Smooth muscle cell (in vitro differentiated cells): ENCODE data around the gene SH3RF3. TPM values are rescaled to one million over a fixed set of nuclear protein-coding genes. Genes with fewer than 3 reads are reported as not detected.
"Not testable (repeated sequence)": the region's sequence is repeated elsewhere in the genome, so short reads cannot be mapped to it uniquely, and the experiment has no call there.

Source experiments
- DNase-seq: peaks from one replicate; lab custom pipeline; 2025; ENCODE audit not compliant: unreplicated experiment; lab: John Stamatoyannopoulos, UW
- H2AFZ ChIP-seq: fragments of 200-600 bp; sonication (generic); 2 replicates; pipeline ENCODE4 v1.6.0; 2016; ENCODE audit warnings: antibody characterized with exemption, low read depth, mild to moderate bottlenecking
- H3F3A ChIP-seq: fragments of 200-600 bp; sonication (generic); 2 replicates; pipeline ENCODE4 v1.6.0; 2017; ENCODE audit warnings: antibody characterized with exemption, low read depth
- H3K27ac ChIP-seq: fragments of 200-600 bp; sonication (generic); 2 replicates; pipeline ENCODE4 v1.5.1; 2016; ENCODE audit warnings: low read depth, mild to moderate bottlenecking
- H3K27me3 ChIP-seq: fragments of 200-600 bp; sonication (generic); 2 replicates; pipeline ENCODE4 v1.6.1; 2016; ENCODE audit warnings: low read depth, mild to moderate bottlenecking
- H3K36me3 ChIP-seq: fragments of 200-600 bp; sonication (generic); 2 replicates; pipeline ENCODE4 v1.5.1; 2016; ENCODE audit warnings: low read depth
- H3K4me1 ChIP-seq: fragments of 200-600 bp; sonication (generic); 2 replicates; pipeline ENCODE4 v1.5.1; 2016; ENCODE audit warnings: low read depth
- H3K4me2 ChIP-seq: fragments of 200-600 bp; sonication (generic); 2 replicates; pipeline ENCODE4 v1.6.0; 2016; ENCODE audit warnings: mild to moderate bottlenecking
- H3K4me3 ChIP-seq: fragments of 200-600 bp; sonication (generic); 2 replicates; pipeline ENCODE4 v1.5.1; 2016; ENCODE audit warnings: mild to moderate bottlenecking
- H3K79me2 ChIP-seq: fragments of 200-600 bp; sonication (generic); 2 replicates; pipeline ENCODE4 v1.6.0; 2016; ENCODE audit warnings: low read depth, mild to moderate bottlenecking
- H3K9ac ChIP-seq: fragments of 200-600 bp; sonication (generic); 2 replicates; pipeline ENCODE4 v1.6.0; 2016; ENCODE audit warnings: low read depth
- H3K9me3 ChIP-seq: fragments of 200-600 bp; sonication (generic); replicated peaks from 2 replicates; pipeline ENCODE4 v1.5.1; 2016; ENCODE audit warnings: low read depth
- H4K20me1 ChIP-seq: fragments of 200-600 bp; sonication (generic); 2 replicates; pipeline ENCODE4 v1.6.0; 2016; ENCODE audit warnings: low read depth
- WGBS: methylation state at CpG from one replicate; pipeline ENCODE4 v1.1.7; 2016; ENCODE audit warnings: low lambda C conversion rate; 5-methylcytosine and 5-hydroxymethylcytosine counted together
- polyA plus RNA-seq: library from polyadenylated mRNA; unstranded; fragments of >200 nt; fragmentation: Nextera tagmentation; extraction: Ambion mirVana; gene quantifications from 2 replicates; pipeline ENCODE4 v1.2.1, GENCODE V29; 2016
- total RNA-seq: library from RNA; depleted of rRNA; stranded (reverse); fragments of >200 nt; gene quantifications from 2 replicates; pipeline ENCODE4 v1.2.3, GENCODE V29; 2014
- TF ChIP-seq, protein P1 (sequence below): fragments of 200-600 bp; sonication (generic); IDR thresholded peaks from 2 replicates; pipeline ENCODE4 v1.5.1; 2017; ENCODE audit warnings: borderline replicate concordance, mild to moderate bottlenecking, antibody characterized with exemption; ENCODE audit not compliant: insufficient read depth, poor library complexity, severe bottlenecking

Gene SH3RF3
- total and polyA plus RNA-seq, 2 experiments from 2014 or later: 6.6 to 11.8 TPM

DNA sequence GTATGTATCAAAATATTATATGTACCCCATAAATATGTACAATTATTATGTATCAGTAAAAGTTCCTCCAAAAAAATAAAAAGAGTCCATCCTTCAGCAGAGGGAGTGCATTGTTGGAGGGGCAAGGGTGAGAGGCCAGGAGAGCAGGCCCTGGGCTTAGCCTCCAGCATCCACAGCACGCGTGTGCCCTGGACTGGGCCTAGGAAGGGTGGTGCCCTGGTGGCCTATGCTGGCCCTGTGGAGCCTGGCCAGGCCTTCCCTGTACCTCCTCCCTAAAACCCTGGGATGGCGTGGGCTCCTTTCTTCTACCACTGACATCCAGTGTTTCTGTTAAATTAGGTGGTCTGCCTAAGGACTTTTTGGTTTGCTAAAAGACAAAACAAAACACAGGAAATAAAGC lies 93.4 kb downstream of the SH3RF3 start:
- Histone ChIP-seq H3K27ac (no peak overlapping the region), H3K4me1 (no peaks in the 10 kb centered on the region), H3K4me3 (no peak overlapping the region), H3K9me3 (no peaks in the 10 kb centered on the region), H4K20me1 (peaks cover 89% of the 10 kb centered on the region), H3K36me3 (no peaks in the 10 kb centered on the region), H2AFZ (no peak overlapping the region), H3K4me2 (no peak overlapping the region), H3K27me3 (no peaks in the 10 kb centered on the region), H3K9ac (no peak overlapping the region), H3F3A (no peaks in the 10 kb centered on the region), H3K79me2 (peaks cover 30% of the 10 kb centered on the region)
- WGBS: 96% methylated on average over 3 of the region's 3 CpGs
- TF ChIP-seq, protein P1, sequence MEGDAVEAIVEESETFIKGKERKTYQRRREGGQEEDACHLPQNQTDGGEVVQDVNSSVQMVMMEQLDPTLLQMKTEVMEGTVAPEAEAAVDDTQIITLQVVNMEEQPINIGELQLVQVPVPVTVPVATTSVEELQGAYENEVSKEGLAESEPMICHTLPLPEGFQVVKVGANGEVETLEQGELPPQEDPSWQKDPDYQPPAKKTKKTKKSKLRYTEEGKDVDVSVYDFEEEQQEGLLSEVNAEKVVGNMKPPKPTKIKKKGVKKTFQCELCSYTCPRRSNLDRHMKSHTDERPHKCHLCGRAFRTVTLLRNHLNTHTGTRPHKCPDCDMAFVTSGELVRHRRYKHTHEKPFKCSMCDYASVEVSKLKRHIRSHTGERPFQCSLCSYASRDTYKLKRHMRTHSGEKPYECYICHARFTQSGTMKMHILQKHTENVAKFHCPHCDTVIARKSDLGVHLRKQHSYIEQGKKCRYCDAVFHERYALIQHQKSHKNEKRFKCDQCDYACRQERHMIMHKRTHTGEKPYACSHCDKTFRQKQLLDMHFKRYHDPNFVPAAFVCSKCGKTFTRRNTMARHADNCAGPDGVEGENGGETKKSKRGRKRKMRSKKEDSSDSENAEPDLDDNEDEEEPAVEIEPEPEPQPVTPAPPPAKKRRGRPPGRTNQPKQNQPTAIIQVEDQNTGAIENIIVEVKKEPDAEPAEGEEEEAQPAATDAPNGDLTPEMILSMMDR: no peak
- DNase-seq: no peak

DNA sequence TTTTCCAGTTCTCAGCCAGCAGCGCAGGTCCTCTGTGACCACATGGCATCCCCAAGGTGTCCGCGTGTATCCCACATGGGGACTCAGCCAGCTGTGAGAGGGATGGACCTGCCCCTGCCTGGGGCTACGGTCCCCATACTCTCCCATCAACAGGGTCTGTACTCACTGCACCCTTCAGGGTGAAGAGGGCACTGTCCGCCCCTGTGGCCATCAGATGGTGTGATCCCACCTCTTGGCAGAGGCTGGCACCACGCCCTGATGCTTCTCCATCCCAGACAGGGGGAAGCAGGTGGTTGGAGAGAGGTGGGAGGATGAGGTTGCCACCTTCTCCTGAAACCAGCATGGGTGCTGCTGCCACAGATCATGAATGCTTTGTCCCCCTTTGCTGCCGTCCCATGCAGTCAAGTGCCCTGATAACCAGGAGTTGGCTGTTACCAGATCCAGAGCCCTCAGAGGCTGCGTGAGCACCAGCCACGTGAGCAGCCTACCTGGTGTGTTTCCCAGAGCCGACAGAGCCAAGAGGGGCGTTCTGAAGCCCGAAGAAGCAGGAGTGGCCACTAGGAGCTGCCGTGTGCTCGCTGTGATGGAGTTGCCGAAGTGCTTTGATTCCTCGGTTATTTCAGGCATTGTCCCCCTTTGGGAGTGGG lies 93.9 kb downstream of the SH3RF3 start:
- Histone ChIP-seq H3K9me3 (no peaks in the 10 kb centered on the region), H3K27me3 (no peaks in the 10 kb centered on the region), H2AFZ (no peak overlapping the region), H3K36me3 (no peaks in the 10 kb centered on the region), H4K20me1 (peaks cover 88% of the 10 kb centered on the region), H3K27ac (no peak overlapping the region), H3K79me2 (peaks cover 34% of the 10 kb centered on the region), H3F3A (no peaks in the 10 kb centered on the region), H3K9ac (no peak overlapping the region), H3K4me2 (no peak overlapping the region), H3K4me1 (no peaks in the 10 kb centered on the region), H3K4me3 (no peak overlapping the region)
- DNase-seq: no peak
- WGBS: 78% methylated on average over 16 of the region's 16 CpGs
- TF ChIP-seq, protein P1: no peak

DNA sequence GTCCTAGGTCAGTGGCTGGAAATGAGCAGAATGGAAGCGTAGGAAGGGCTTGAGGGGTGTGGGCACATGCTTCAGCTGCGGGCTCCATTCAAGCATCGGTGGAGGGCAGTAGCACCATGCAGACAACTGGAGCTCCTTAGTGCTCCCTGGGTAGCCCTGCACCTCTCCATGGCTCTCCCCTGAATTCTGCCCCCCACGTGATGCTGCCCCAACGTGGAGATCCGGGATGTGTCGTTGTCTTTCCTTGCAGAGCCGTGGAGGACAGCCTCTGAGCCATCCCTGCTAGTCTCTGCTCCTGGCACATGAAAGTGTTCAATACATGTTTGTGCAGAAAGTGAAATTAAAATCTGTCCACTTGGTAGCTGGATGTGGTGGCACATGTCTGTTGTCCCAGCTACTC lies 94.5 kb downstream of the SH3RF3 start:
- H4K20me1 ChIP-seq: peaks cover 88% of the 10 kb centered on the region
- no peaks in the 10 kb centered on the region for H3K9me3 ChIP-seq
- H3K9ac ChIP-seq: no peak overlapping the region
- H3K27ac ChIP-seq: no peak overlapping the region
- no peaks in the 10 kb centered on the region for H3K36me3 ChIP-seq
- peaks cover 34% of the 10 kb centered on the region for H3K79me2 ChIP-seq
- no peak overlapping the region for H3K4me2 ChIP-seq
- H3K27me3 ChIP-seq: no peaks in the 10 kb centered on the region
- no peak overlapping the region for H2AFZ ChIP-seq
- 89% methylated on average over 8 of the region's 8 CpGs for WGBS
- TF ChIP-seq, protein P1: no peak
- H3K4me1 ChIP-seq: no peaks in the 10 kb centered on the region
- H3F3A ChIP-seq: no peaks in the 10 kb centered on the region
- no peak overlapping the region for H3K4me3 ChIP-seq
- DNase-seq: no peak

DNA sequence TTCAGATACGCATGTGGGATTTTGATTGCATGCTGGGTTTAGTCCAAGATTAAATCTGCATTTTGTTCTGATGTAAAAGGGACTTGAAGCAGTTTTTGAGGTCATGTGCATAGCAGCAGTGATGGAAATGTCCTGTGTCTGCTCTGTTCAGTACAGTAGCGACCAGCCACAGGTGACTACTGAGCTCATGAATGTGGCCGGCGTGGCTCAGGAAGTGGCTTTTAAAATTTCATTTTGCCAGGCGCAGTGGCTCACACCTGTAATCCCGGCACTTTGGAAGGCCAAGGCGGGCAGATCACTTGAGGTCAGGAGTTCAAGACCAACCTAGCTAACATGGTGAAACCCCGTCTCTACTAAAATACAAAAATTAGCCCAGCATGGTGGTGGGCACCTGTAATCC lies 95.3 kb downstream of the SH3RF3 start:
- H3K27me3 ChIP-seq, H3F3A ChIP-seq, H3K27ac ChIP-seq, H3K4me3 ChIP-seq, H3K36me3 ChIP-seq, H2AFZ ChIP-seq, H3K9me3 ChIP-seq, DNase-seq, H3K9ac ChIP-seq, H3K4me2 ChIP-seq, H3K4me1 ChIP-seq: not testable (repeated sequence)
- 94% methylated on average over 8 of the region's 8 CpGs for WGBS
- Histone ChIP-seq H3K79me2 (peaks cover 33% of the 10 kb centered on the region), H4K20me1 (peaks cover 88% of the 10 kb centered on the region)
